Erythroblast (primary cell): ENCODE data around the gene POR.

ENCODE experiments used
- GATA1 ChIP-seq: IDR thresholded peaks from 2 replicates; pipeline ENCODE4 v1.6.1; 2011; ENCODE audit warnings: low read depth, mild to moderate bottlenecking, control low read depth, low read length, moderate library complexity
- POLR2A ChIP-seq: IDR thresholded peaks from 2 replicates; pipeline ENCODE4 v1.6.1; 2011; ENCODE audit warnings: mild to moderate bottlenecking, low read length

GRCh38 chr7:75875113-75876080 is 39.6 kb upstream of the POR start:
- TF ChIP-seq POLR2A = no peak
- no peak for TF ChIP-seq GATA1
